Thyroid gland (tissue), 4 donors: ENCODE results near the gene VANGL2.

Source experiments
- POLR2A ChIP-seq, 2 donors: fragments of 450-650 bp; IDR thresholded peaks; one replicate each; pipeline ENCODE4 v1.6.1; 2017; ENCODE audit warnings: antibody characterized with exemption in 2 of 2, mild to moderate bottlenecking in 2 of 2, moderate library complexity in 1 of 2
- TF ChIP-seq, protein P1 (sequence below), 6 experiments: fragments of 200-600 bp in 3 of 6; fragments of 450-650 bp in 3 of 6; sonication (generic) in 3 of 6; IDR thresholded peaks; one replicate each; pipeline ENCODE4 v1.5.1; 2016 to 2019; ENCODE audit warnings: antibody characterized with exemption in 6 of 6, mild to moderate bottlenecking in 2 of 6, inconsistent platforms in 1 of 6, moderate library complexity in 1 of 6

DNA sequence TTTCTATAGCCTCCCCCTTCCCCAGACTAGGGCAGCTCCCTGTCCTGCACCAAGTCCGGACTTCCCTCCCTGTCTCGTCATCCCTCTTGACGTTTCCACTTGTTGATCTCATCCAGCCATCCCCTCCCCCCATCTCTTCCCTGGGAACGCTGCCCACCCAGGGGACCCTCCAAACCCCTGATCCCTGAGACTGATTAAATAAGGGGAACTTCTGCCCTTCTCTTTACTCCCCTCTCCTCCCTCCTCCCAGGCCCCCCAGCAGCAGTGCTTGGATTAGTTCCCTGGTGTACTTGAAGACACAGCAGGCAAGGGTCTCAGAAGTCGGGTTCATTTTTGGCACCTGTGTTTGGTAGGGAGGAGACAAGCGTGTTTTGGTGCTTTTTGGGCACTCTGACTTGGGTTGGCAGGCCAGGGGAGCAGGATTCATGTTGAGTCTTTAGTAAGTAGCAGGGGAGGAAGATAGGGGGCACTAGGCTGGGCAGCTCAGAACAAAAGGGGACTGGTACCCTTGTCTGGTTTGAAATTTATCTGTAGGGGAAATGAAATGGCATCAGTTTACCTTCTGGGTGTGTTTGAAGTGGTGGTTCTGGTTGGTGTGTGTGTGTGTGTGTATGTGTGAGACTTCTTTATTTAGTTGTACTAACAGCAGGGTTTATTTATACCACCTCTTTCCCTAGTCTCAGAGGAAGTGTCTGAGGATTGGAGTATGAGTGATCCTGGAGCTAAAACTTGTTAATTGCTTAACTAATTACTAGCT lies 11.1 kb downstream of the VANGL2 start:
- no peak for TF ChIP-seq POLR2A (IDR thresholded peaks at IDR 0.05)
- TF ChIP-seq, protein P1, sequence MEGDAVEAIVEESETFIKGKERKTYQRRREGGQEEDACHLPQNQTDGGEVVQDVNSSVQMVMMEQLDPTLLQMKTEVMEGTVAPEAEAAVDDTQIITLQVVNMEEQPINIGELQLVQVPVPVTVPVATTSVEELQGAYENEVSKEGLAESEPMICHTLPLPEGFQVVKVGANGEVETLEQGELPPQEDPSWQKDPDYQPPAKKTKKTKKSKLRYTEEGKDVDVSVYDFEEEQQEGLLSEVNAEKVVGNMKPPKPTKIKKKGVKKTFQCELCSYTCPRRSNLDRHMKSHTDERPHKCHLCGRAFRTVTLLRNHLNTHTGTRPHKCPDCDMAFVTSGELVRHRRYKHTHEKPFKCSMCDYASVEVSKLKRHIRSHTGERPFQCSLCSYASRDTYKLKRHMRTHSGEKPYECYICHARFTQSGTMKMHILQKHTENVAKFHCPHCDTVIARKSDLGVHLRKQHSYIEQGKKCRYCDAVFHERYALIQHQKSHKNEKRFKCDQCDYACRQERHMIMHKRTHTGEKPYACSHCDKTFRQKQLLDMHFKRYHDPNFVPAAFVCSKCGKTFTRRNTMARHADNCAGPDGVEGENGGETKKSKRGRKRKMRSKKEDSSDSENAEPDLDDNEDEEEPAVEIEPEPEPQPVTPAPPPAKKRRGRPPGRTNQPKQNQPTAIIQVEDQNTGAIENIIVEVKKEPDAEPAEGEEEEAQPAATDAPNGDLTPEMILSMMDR (IDR thresholded peaks at IDR 0.05), result no peak
